ENCODE results near the gene COG7. TPM values are rescaled to one million over a fixed set of nuclear protein-coding genes. Genes with fewer than 3 reads are reported as not detected.

The COG7 gene
- polyA plus RNA-seq, 1 of the 3 experiments (the other 2 are of a cell fraction) = 33.0 TPM

- H3K9me3 ChIP-seq = no peaks in the 10 kb centered on the region
- H2AFZ ChIP-seq (ENCODE audit: low read depth) = no peak overlapping the region
- H3K9me2 ChIP-seq = no peaks in the 10 kb centered on the region
- ChIA-PET POLR2A (no interaction called here), CTCF (interaction anchor here (0.5 kb wide), 1 partner anchor 488 kb away, joined by 4 read pairs; no protein-coding TSS in a partner anchor)
- H3K4me2 ChIP-seq = no peak overlapping the region
- H3K4me1 ChIP-seq (ENCODE audit: control insufficient read depth in 1 of 2, insufficient read depth in 2 of 2, low read depth in 1 of 2, low read length in 1 of 2) = no peaks in the 10 kb centered on the region
- no peak for DNase-seq
- 93% methylated on average over 4 of the region's 4 CpGs for WGBS (ENCODE audit: low lambda C conversion rate)
- TF ChIP-seq EZH2phosphoT487 (IDR thresholded peaks at IDR 0.05; ENCODE audit: borderline replicate concordance, low read depth) (no peak), IRF3 (IDR thresholded peaks at IDR 0.05; ENCODE audit: low read depth, low read length) (no peak), POLR2AphosphoS5 (IDR thresholded peaks at IDR 0.05; ENCODE audit: low read depth, low read length) (no peak), SMC3 (IDR thresholded peaks at IDR 0.05; ENCODE audit: low read depth, low read length) (no peak), FOSL2 (IDR thresholded peaks at IDR 0.05; ENCODE audit: borderline replicate concordance, low read depth) (no peak)
- TF ChIP-seq, protein P1, sequence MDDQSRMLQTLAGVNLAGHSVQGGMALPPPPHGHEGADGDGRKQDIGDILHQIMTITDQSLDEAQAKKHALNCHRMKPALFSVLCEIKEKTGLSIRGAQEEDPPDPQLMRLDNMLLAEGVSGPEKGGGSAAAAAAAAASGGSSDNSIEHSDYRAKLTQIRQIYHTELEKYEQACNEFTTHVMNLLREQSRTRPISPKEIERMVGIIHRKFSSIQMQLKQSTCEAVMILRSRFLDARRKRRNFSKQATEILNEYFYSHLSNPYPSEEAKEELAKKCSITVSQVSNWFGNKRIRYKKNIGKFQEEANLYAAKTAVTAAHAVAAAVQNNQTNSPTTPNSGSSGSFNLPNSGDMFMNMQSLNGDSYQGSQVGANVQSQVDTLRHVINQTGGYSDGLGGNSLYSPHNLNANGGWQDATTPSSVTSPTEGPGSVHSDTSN (IDR thresholded peaks at IDR 0.05) = no peak
- H4K20me1 ChIP-seq (ENCODE audit: insufficient read depth) = no peaks in the 10 kb centered on the region
- no peaks in the 10 kb centered on the region for H3K79me2 ChIP-seq (ENCODE audit: insufficient read depth)
- no peaks in the 10 kb centered on the region for H3F3A ChIP-seq (replicated peaks; ENCODE audit: insufficient read depth)
- no peaks in the 10 kb centered on the region for H3K27me3 ChIP-seq (ENCODE audit: insufficient read depth)
- H3K36me3 ChIP-seq (replicated peaks in 1 of 2; ENCODE audit: control insufficient read depth in 1 of 2, insufficient read depth in 2 of 2, low read length in 1 of 2) = peaks cover 40 to 60% of the 10 kb centered on the region in 2 experiments
- no peak overlapping the region for H3K9ac ChIP-seq
- H3K4me3 ChIP-seq (ENCODE audit: low read depth in 2 of 2, low read length in 1 of 2) = no peak overlapping the region
- no peak overlapping the region for H3K27ac ChIP-seq (ENCODE audit: low read depth in 2 of 2, low read length in 1 of 2)
These were observed 27.3 kb upstream of the COG7 start for GRCh38 chr16:23480257-23480656.

DNA sequence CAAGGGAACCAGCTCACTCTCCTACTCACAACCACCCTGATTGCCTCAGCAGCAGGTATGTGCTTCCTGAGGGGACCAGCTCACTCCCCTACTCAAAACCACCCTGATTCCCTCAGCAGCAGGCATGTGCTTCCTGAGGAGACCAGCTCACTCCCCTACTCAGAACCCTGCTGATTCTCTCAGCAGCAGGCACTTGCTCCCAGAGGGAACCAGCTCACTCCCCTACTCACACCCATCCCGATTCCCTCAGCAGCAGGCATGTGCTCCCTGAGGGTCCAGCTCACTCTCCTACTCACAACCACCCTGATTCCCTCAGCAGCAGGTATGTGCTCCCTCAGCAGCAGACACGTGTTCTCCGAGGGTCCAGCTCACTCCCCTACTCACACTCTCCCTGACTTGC lies 26.1 kb upstream of the COG7 start:
- H3K4me1 ChIP-seq (ENCODE audit: control insufficient read depth in 1 of 2, insufficient read depth in 2 of 2, low read depth in 1 of 2, low read length in 1 of 2) = no peaks in the 10 kb centered on the region
- H3K27ac ChIP-seq (ENCODE audit: low read depth in 2 of 2, low read length in 1 of 2) = no peak overlapping the region
- H3K9me3 ChIP-seq = no peaks in the 10 kb centered on the region
- TF ChIP-seq TEAD4 (IDR thresholded peaks at IDR 0.05; ENCODE audit: borderline replicate concordance, insufficient read depth) (no peak), RFX5 (IDR thresholded peaks at IDR 0.05; ENCODE audit: low read length) (no peak), FOSL2 (IDR thresholded peaks at IDR 0.05; ENCODE audit: borderline replicate concordance, low read depth) (no peak), MXI1 (IDR thresholded peaks at IDR 0.05; ENCODE audit: low read depth, low read length) (no peak), GABPA (IDR thresholded peaks at IDR 0.05; ENCODE audit: low read depth) (no peak), MEF2A (IDR thresholded peaks at IDR 0.05; ENCODE audit: borderline replicate concordance, low read depth) (no peak), RAD21 (IDR thresholded peaks at IDR 0.05; ENCODE audit: low read length) (no peak), FOXM1 (IDR thresholded peaks at IDR 0.05; ENCODE audit: low read depth) (no peak), YY1 (IDR thresholded peaks at IDR 0.05; ENCODE audit: low read depth) (no peak), CHD2 (IDR thresholded peaks at IDR 0.05; ENCODE audit: low read length, partially characterized antibody) (no peak), EZH2phosphoT487 (IDR thresholded peaks at IDR 0.05; ENCODE audit: borderline replicate concordance, low read depth) (no peak), FOXJ3 (CRISPR knock-in tag; IDR thresholded peaks at IDR 0.05) (no peak), TCF12 (IDR thresholded peaks at IDR 0.05) (no peak), SMC3 (IDR thresholded peaks at IDR 0.05; ENCODE audit: low read depth, low read length) (no peak), NRF1 (IDR thresholded peaks at IDR 0.05; ENCODE audit: low read depth, low read length) (no peak), TAF1 (IDR thresholded peaks at IDR 0.05; ENCODE audit: borderline replicate concordance, low read depth, low read length) (no peak)
- TF ChIP-seq, protein P2, sequence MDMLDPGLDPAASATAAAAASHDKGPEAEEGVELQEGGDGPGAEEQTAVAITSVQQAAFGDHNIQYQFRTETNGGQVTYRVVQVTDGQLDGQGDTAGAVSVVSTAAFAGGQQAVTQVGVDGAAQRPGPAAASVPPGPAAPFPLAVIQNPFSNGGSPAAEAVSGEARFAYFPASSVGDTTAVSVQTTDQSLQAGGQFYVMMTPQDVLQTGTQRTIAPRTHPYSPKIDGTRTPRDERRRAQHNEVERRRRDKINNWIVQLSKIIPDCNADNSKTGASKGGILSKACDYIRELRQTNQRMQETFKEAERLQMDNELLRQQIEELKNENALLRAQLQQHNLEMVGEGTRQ (IDR thresholded peaks at IDR 0.05; ENCODE audit: borderline replicate concordance, low read depth, low read length) = no peak
- TF ChIP-seq, protein P3, sequence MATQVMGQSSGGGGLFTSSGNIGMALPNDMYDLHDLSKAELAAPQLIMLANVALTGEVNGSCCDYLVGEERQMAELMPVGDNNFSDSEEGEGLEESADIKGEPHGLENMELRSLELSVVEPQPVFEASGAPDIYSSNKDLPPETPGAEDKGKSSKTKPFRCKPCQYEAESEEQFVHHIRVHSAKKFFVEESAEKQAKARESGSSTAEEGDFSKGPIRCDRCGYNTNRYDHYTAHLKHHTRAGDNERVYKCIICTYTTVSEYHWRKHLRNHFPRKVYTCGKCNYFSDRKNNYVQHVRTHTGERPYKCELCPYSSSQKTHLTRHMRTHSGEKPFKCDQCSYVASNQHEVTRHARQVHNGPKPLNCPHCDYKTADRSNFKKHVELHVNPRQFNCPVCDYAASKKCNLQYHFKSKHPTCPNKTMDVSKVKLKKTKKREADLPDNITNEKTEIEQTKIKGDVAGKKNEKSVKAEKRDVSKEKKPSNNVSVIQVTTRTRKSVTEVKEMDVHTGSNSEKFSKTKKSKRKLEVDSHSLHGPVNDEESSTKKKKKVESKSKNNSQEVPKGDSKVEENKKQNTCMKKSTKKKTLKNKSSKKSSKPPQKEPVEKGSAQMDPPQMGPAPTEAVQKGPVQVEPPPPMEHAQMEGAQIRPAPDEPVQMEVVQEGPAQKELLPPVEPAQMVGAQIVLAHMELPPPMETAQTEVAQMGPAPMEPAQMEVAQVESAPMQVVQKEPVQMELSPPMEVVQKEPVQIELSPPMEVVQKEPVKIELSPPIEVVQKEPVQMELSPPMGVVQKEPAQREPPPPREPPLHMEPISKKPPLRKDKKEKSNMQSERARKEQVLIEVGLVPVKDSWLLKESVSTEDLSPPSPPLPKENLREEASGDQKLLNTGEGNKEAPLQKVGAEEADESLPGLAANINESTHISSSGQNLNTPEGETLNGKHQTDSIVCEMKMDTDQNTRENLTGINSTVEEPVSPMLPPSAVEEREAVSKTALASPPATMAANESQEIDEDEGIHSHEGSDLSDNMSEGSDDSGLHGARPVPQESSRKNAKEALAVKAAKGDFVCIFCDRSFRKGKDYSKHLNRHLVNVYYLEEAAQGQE (IDR thresholded peaks at IDR 0.05; ENCODE audit: low read depth, low read length) = no peak
- TF ChIP-seq, protein P4, sequence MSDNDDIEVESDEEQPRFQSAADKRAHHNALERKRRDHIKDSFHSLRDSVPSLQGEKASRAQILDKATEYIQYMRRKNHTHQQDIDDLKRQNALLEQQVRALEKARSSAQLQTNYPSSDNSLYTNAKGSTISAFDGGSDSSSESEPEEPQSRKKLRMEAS (IDR thresholded peaks at IDR 0.05; ENCODE audit: low read depth) = no peak
- ChIA-PET CTCF (interaction anchor here (0.6 kb wide), 1 partner anchor 524 kb away, joined by 3 read pairs; no protein-coding TSS in a partner anchor), POLR2A (no interaction called here)
- H3K9me2 ChIP-seq = no peaks in the 10 kb centered on the region
- H2AFZ ChIP-seq (ENCODE audit: low read depth) = no peak overlapping the region
- DNase-seq = no peak
- H3K36me3 ChIP-seq (replicated peaks in 1 of 2; ENCODE audit: control insufficient read depth in 1 of 2, insufficient read depth in 2 of 2, low read length in 1 of 2) = peaks cover 33 to 52% of the 10 kb centered on the region in 2 experiments
- no peak overlapping the region for H3K9ac ChIP-seq
- 100% methylated on average over 3 of the region's 3 CpGs for WGBS (ENCODE audit: low lambda C conversion rate)
- no peak overlapping the region for H3K4me3 ChIP-seq (ENCODE audit: low read depth in 2 of 2, low read length in 1 of 2)
- H3K79me2 ChIP-seq (ENCODE audit: insufficient read depth) = no peaks in the 10 kb centered on the region
- H4K20me1 ChIP-seq (ENCODE audit: insufficient read depth) = no peaks in the 10 kb centered on the region
- no peaks in the 10 kb centered on the region for H3K27me3 ChIP-seq (ENCODE audit: insufficient read depth)
- no peaks in the 10 kb centered on the region for H3F3A ChIP-seq (replicated peaks; ENCODE audit: insufficient read depth)
- no peak overlapping the region for H3K4me2 ChIP-seq
